ENCODE measurements around the gene GK. TPM values are rescaled to one million over a fixed set of nuclear protein-coding genes. Genes with fewer than 3 reads are reported as not detected.

Gene GK
- total RNA-seq, 1 experiment from 2014 or later = 9.8 TPM

- no peaks in the 10 kb centered on the region; the same call in 1 of the 2 replicates for H3K4me1 ChIP-seq (ENCODE audit: insufficient read depth, low read length)
- TF ChIP-seq, protein P1, sequence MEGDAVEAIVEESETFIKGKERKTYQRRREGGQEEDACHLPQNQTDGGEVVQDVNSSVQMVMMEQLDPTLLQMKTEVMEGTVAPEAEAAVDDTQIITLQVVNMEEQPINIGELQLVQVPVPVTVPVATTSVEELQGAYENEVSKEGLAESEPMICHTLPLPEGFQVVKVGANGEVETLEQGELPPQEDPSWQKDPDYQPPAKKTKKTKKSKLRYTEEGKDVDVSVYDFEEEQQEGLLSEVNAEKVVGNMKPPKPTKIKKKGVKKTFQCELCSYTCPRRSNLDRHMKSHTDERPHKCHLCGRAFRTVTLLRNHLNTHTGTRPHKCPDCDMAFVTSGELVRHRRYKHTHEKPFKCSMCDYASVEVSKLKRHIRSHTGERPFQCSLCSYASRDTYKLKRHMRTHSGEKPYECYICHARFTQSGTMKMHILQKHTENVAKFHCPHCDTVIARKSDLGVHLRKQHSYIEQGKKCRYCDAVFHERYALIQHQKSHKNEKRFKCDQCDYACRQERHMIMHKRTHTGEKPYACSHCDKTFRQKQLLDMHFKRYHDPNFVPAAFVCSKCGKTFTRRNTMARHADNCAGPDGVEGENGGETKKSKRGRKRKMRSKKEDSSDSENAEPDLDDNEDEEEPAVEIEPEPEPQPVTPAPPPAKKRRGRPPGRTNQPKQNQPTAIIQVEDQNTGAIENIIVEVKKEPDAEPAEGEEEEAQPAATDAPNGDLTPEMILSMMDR (conservative IDR thresholded peaks at IDR 0.05) = no peak
- H3K9ac ChIP-seq (ENCODE audit: extremely low read depth, insufficient read length, low read length) = no peak overlapping the region
- Mint-ChIP-seq H3K4me1 (peaks cover 7 to 9% of the 10 kb centered on the region in 2 experiments; a peak in 3 of 4 replicates), H3K9me3 (peaks cover 51 to 70% of the 10 kb centered on the region in 2 experiments), H3K4me3 (no peak overlapping the region), H3K36me3 (ENCODE audit: insufficient read depth in 1 of 3, low read depth in 3 of 3) (peaks cover 5 to 20% (median 9%) of the 10 kb centered on the region in 3 experiments; a peak in 6 of 7 replicates), H3K27ac (no peak overlapping the region), H3K27me3 (ENCODE audit: low read depth) (no peaks in the 10 kb centered on the region)
- peaks cover 9% of the 10 kb centered on the region for H3K9me3 ChIP-seq (ENCODE audit: control insufficient read depth, low read depth, low read length)
- no peak for DNase-seq
- no CpG with 5 or more reads among the region's 3 CpGs for WGBS (ENCODE audit: extremely low coverage, insufficient read length, low lambda C conversion rate)
- H4K91ac ChIP-seq (ENCODE audit: insufficient read length, low read depth, low read length) = no peak overlapping the region
- H2BK120ac ChIP-seq (ENCODE audit: low read depth, low read length, poor library complexity, severe bottlenecking) = no peak overlapping the region
- H4K20me1 ChIP-seq (ENCODE audit: control insufficient read depth, insufficient read depth, insufficient read length) = no peaks in the 10 kb centered on the region
- no peaks in the 10 kb centered on the region for H3K27me3 ChIP-seq (ENCODE audit: insufficient read depth, low read length)
- H3K14ac ChIP-seq (ENCODE audit: insufficient read depth, low read length) = no peak overlapping the region
- no peaks in the 10 kb centered on the region for H3K79me2 ChIP-seq (ENCODE audit: insufficient read depth, low read length)
- no peak overlapping the region for H3K56ac ChIP-seq (ENCODE audit: insufficient read length, low read depth, low read length)
- no peak overlapping the region for H2BK12ac ChIP-seq (ENCODE audit: insufficient read length, low read depth, low read length)
- H3K79me1 ChIP-seq (ENCODE audit: insufficient read depth, low read depth, low read length, poor library complexity, severe bottlenecking) = no peaks in the 10 kb centered on the region
- H2AK5ac ChIP-seq (ENCODE audit: insufficient read length, low read length) = no peak overlapping the region
- H2BK15ac ChIP-seq (ENCODE audit: low read depth, low read length) = no peak overlapping the region
- H3K23me2 ChIP-seq (ENCODE audit: insufficient read length, low read depth, low read length, poor library complexity, severe bottlenecking) = no peaks in the 10 kb centered on the region
- H4K5ac ChIP-seq (ENCODE audit: insufficient read length, low read depth, low read length) = no peak overlapping the region
- no peak overlapping the region for H3T11ph ChIP-seq (ENCODE audit: low read length)
- no peak overlapping the region for H3K4me2 ChIP-seq (ENCODE audit: insufficient read depth, insufficient read length, low read length)
- H3K23ac ChIP-seq (ENCODE audit: insufficient read length, low read depth, low read length) = no peak overlapping the region
- H3K4ac ChIP-seq (ENCODE audit: low read depth, low read length) = no peak overlapping the region
- H2BK5ac ChIP-seq (ENCODE audit: insufficient read length, low read length) = no peak overlapping the region
- H3K18ac ChIP-seq (ENCODE audit: insufficient read length, low read depth, low read length) = no peak overlapping the region
- H4K8ac ChIP-seq (replicated peaks; ENCODE audit: insufficient read length, low read depth, low read length) = no peak overlapping the region
- H3K27ac ChIP-seq (ENCODE audit: insufficient read length, low read depth, low read length) = no peak overlapping the region
- no peak overlapping the region for H2AFZ ChIP-seq (ENCODE audit: low read length)
- H2BK20ac ChIP-seq (ENCODE audit: low read depth, low read length, poor library complexity, severe bottlenecking) = no peak overlapping the region
These were observed 33.1 kb upstream of the GK start for GRCh38 chrX:30620125-30620524.
